GM12872 (cell line): ENCODE data around the gene YPEL2.

Experiments used
- TF ChIP-seq, protein P1 (sequence below): IDR thresholded peaks from 3 replicates; pipeline ENCODE4 v1.5.1; 2011; ENCODE audit warnings: low read depth, mild to moderate bottlenecking, low read length, moderate library complexity; ENCODE audit not compliant: insufficient read depth

Gene YPEL2

DNA sequence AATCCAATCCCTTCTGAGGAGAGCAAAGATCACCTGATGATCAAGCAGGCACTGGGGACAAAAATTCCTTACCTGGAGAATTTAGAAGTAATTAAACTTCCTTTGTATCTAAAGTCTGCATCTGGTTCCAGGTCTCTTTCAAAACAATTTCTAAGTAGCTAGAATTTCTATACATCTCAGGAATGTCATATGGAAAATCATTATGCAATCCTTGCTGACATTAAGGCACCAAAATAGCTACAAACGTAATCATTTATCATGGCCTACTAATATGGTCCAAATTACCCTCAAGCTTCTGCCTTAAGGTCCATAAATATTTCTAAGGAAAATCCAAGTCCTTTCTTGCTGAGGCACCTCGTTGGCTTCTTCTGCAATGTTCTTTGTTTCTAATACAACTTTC lies 32.9 kb upstream of the YPEL2 start:
- TF ChIP-seq, protein P1, sequence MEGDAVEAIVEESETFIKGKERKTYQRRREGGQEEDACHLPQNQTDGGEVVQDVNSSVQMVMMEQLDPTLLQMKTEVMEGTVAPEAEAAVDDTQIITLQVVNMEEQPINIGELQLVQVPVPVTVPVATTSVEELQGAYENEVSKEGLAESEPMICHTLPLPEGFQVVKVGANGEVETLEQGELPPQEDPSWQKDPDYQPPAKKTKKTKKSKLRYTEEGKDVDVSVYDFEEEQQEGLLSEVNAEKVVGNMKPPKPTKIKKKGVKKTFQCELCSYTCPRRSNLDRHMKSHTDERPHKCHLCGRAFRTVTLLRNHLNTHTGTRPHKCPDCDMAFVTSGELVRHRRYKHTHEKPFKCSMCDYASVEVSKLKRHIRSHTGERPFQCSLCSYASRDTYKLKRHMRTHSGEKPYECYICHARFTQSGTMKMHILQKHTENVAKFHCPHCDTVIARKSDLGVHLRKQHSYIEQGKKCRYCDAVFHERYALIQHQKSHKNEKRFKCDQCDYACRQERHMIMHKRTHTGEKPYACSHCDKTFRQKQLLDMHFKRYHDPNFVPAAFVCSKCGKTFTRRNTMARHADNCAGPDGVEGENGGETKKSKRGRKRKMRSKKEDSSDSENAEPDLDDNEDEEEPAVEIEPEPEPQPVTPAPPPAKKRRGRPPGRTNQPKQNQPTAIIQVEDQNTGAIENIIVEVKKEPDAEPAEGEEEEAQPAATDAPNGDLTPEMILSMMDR: no peak

DNA sequence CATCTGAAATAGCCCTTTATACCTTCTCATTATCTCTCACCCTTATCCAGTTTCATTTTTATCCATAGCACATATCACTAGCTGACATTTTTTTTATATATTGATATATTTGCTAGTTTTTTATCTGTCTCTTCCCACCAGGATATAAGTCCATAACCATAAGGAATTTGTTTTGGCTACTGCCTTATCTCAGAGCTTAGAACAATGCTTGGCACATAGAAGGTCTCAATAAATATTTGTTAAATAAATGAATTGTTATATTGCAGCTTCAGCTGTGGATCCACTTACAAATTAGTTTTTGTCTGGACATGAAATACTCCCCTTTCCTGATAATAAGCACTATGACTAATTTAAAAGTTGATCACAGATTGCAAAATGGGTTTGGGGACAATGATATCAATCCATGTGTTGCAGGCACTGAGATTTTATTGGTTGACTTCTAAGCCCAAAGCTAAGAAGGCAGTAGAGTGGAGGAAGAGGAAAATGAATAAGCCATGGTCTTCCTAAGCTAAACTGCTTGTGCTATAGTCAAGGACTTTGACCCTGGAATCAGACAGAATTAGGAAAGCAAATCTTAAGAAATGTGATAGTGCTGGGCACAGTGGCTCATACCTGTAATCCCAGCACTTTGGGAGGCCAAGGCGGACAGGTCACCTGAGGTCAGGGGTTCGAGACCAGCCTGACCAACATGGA lies 31.9 kb upstream of the YPEL2 start:
- TF ChIP-seq, protein P1: no peak

DNA sequence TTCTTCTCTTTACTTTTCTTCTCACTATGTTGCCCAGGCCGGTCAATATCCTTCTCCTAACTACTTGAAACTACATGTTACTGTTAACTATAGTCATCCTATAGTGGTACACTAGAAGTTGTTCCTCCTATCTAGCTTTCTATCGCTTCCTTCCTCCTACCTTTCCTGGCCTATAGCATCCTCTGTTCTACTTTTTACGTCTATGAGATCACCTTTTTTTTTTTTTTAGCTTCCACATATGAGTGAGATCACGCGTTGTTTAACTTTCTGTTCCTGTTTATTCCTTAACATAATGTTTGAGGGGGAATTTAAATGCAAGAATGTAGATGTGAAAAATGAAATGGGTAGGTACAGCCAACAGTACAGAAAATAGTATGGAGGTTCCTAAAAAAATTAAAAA lies 30.5 kb upstream of the YPEL2 start:
- TF ChIP-seq, protein P1: no peak

DNA sequence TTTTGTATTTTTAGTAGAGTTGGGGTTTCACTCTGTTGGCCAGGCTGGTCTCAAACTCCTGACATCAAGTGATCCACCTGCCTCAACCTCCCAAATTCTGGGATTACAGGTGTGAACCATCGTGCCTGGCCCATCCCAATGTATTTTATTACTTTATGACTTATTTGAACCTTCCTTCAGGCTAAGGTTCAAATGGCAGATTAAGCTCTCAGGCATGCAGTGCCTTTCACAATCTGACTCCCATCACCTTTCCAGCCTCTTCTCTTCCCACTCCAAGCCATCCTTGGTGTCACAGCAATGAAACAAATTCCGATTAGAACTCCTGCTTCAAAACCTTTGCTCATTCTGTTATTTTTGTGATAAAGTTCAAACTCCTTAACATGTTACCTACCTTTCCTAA lies 26.6 kb upstream of the YPEL2 start:
- TF ChIP-seq, protein P1: no peak

DNA sequence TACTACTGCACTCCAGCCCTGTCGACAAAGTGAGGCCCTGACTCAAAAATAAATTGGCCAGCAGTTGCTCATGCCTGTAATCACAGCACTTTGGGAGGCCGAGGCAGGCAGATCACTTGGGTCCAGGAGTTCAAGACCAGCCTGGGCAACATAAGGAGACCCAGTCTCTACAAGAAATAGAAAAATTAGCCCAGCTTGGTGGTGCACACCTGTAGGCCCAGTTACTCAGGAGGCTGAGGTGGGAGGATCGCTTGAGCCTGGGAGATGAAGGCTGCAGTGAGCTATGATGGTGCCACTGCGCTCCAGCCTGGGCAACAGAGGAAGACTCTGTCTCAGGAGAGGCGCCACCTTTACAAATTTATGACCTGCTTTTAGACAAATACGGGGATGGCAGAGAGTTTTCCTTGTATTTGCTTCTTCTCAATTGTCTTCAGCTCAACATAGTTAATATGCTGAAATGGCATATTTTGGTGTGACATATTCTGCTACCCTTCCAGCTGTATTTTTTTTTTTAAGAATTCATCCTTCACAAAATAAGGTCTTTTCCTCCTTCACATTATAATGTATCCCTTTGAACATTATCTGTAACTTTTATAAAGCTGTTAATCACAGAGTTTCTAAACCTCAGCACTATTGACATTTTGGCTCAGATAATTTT lies 21.1 kb upstream of the YPEL2 start:
- TF ChIP-seq, protein P1: no peak

DNA sequence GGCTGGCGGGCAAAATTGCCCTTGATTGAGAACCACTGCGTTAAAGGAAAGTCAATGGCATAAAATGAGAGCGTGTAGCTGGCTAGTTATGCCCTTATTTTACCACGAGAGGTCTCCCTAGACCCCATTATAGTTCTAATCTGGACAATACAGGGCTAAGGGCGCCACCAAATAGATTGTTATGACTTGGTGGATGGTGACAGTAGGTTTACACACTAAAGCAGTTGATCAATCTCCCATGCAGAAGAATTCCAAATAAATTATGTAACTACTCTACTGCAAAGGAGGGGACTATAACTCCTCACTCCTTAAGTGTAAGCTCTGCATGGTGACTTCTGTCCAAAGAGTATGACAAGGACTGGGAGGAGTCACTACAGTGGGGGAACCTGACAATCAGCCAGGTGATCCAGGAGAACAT lies 20.4 kb upstream of the YPEL2 start:
- TF ChIP-seq, protein P1: peak; percentile 79

DNA sequence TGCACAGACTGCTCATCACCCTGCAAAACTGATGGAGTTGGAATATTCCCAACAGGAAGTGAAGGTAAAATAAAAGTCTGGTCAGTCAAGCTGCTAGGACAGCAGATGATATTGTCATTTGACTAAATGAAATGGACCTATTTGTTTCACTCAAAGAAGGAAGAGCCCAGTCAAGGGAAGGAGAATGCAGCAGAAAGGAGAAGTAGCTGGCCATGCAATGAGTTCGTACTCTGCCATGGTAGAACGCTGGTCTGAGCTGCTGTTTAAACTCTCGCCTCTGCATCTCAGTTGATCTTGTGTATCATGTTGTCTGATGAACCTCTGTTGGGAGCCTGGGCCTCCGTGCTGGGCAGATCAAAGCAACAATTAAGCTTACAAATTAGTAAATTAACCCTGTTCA lies 15.6 kb upstream of the YPEL2 start:
- TF ChIP-seq, protein P1: no peak
